ENCODE data around the gene PLXDC1. TPM values are rescaled to one million over a fixed set of nuclear protein-coding genes. Genes with fewer than 3 reads are reported as not detected.

Gene PLXDC1
- total RNA-seq, 1 experiment from 2014 or later, result not detected

- intact Hi-C loops (cut with micrococcal nuclease; ENCODE audit: unreplicated experiment) (no loop called here), in situ Hi-C loops (cut with HindIII; ENCODE audit: low pct_unique_long_range_greater_than_20kb, low sequenced_read_pairs) (no loop called here)
- no TSS peak for BruUV-seq (replicated peaks)
- DNase-seq (ENCODE audit: low read depth, low spot score), result no peak
- POLR2A ChIA-PET, result no interaction called here
- CTCF ChIA-PET, result no interaction called here
- Histone ChIP-seq H3K27ac (ENCODE audit: low read length) (no peak overlapping the region), H3K27me3 (ENCODE audit: control insufficient read depth, insufficient read depth, low read length) (no peaks in the 10 kb centered on the region), H3K4me3 (ENCODE audit: low read depth in 2 of 2, low read length in 2 of 2) (no peak overlapping the region), H3K4me1 (ENCODE audit: control insufficient read depth, insufficient read depth, low read length) (no peaks in the 10 kb centered on the region), H3K36me3 (ENCODE audit: control insufficient read depth, insufficient read depth, low read length) (no peaks in the 10 kb centered on the region), H3K9me3 (ENCODE audit: control insufficient read depth, insufficient read depth, low read depth, low read length) (no peaks in the 10 kb centered on the region)
- no peak for TF ChIP-seq REST (IDR thresholded peaks at IDR 0.05; ENCODE audit: insufficient read depth in 1 of 2, low read depth in 2 of 2, low read length in 1 of 2)
- TF ChIP-seq SIN3A (IDR thresholded peaks at IDR 0.05; ENCODE audit: borderline replicate concordance, insufficient read depth, low read depth, low read length), result no peak
- ATAC-seq, result no peak
Observed at GRCh38 chr17:39100530-39100929, 50.9 kb downstream of the PLXDC1 start.

GRCh38 chr17:39099663-39100286 is 51.7 kb downstream of the PLXDC1 start:
- DNase-seq (ENCODE audit: low read depth, low spot score) (no peak), ATAC-seq (no peak)
- CTCF ChIA-PET, result no interaction called here
- Histone ChIP-seq H3K36me3 (ENCODE audit: control insufficient read depth, insufficient read depth, low read length) (no peaks in the 10 kb centered on the region), H3K27ac (ENCODE audit: low read length) (no peak overlapping the region), H3K4me3 (ENCODE audit: low read depth in 2 of 2, low read length in 2 of 2) (no peak overlapping the region), H3K27me3 (ENCODE audit: control insufficient read depth, insufficient read depth, low read length) (no peaks in the 10 kb centered on the region), H3K9me3 (ENCODE audit: control insufficient read depth, insufficient read depth, low read depth, low read length) (no peaks in the 10 kb centered on the region), H3K4me1 (ENCODE audit: control insufficient read depth, insufficient read depth, low read length) (no peaks in the 10 kb centered on the region)
- TF ChIP-seq SIN3A (IDR thresholded peaks at IDR 0.05; ENCODE audit: borderline replicate concordance, insufficient read depth, low read depth, low read length) (no peak), REST (IDR thresholded peaks at IDR 0.05; ENCODE audit: insufficient read depth in 1 of 2, low read depth in 2 of 2, low read length in 1 of 2) (no peak), TCF7L2 (IDR thresholded peaks at IDR 0.05; ENCODE audit: low read depth, low read length) (no peak), POLR2AphosphoS5 (IDR thresholded peaks at IDR 0.05; ENCODE audit: low read depth, low read length) (no peak), CTCF (IDR thresholded peaks at IDR 0.05) (no peak)
- POLR2A ChIA-PET, result no interaction called here
- intact Hi-C loops (cut with micrococcal nuclease; ENCODE audit: unreplicated experiment) (no loop called here), in situ Hi-C loops (cut with HindIII; ENCODE audit: low pct_unique_long_range_greater_than_20kb, low sequenced_read_pairs) (no loop called here)
- no TSS peak for BruUV-seq (replicated peaks)

Data from Panc1 (cell line).